HG03354 (cell line): ENCODE results near the gene FAM184A.
"Not testable (repeated sequence)": the region's sequence is repeated elsewhere in the genome, so short reads cannot be mapped to it uniquely, and the experiment has no call there.

Experiments used
- ATAC-seq: cut with Tn5 transposase; IDR thresholded peaks from one replicate; pipeline ENCODE4 v1.9.1; 2021; ENCODE audit warnings: mild to moderate bottlenecking; ENCODE audit not compliant: unreplicated experiment, poor library complexity, severe bottlenecking

FAM184A gene, protein sequence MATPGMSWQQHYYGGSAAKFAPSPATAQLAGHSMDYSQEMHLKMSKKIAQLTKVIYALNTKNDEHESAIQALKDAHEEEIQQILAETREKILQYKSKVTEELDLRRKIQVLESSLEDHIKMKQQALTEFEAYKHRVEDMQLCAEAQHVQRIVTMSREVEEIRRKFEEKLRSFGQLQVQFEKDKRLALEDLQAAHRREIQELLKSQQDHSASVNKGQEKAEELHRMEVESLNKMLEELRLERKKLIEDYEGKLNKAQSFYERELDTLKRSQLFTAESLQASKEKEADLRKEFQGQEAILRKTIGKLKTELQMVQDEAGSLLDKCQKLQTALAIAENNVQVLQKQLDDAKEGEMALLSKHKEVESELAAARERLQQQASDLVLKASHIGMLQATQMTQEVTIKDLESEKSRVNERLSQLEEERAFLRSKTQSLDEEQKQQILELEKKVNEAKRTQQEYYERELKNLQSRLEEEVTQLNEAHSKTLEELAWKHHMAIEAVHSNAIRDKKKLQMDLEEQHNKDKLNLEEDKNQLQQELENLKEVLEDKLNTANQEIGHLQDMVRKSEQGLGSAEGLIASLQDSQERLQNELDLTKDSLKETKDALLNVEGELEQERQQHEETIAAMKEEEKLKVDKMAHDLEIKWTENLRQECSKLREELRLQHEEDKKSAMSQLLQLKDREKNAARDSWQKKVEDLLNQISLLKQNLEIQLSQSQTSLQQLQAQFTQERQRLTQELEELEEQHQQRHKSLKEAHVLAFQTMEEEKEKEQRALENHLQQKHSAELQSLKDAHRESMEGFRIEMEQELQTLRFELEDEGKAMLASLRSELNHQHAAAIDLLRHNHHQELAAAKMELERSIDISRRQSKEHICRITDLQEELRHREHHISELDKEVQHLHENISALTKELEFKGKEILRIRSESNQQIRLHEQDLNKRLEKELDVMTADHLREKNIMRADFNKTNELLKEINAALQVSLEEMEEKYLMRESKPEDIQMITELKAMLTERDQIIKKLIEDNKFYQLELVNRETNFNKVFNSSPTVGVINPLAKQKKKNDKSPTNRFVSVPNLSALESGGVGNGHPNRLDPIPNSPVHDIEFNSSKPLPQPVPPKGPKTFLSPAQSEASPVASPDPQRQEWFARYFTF

GRCh38 chr6:119078376-119079282, at the start of gene FAM184A:
FAM184A (minus strand) TSS chr6:119078664; CDS start chr6:119078299, 365 bp downstream.
- ATAC-seq = peak; percentile 63

- no peak for ATAC-seq
These were observed 49.2 kb upstream of the FAM184A start for GRCh38 chr6:119127627-119128026.

DNA sequence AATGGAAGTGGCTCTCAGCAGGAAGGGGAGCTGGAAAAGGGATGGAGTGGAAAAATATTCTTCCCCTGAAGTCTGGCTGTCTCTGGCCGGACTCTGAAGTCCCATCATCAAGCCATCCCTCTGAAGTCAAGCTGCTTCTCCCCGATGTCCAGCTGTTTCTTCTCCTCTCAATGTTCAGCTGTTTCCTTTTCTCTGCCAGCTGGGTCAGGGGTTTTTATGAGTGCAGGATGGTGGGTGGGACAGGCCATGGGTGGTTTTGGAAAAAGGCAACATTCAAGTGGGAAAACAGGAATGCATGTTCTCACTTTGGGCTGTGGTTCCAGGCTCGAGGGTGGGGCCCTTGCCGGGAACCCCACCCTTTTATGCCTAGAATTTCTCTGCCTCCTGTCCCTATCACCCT, 48.4 kb upstream of the FAM184A start:
- no peak for ATAC-seq

- no peak for ATAC-seq
These were observed 47.7 kb upstream of the FAM184A start for GRCh38 chr6:119126140-119126539.

- ATAC-seq = no peak
These were observed 47.1 kb upstream of the FAM184A start for GRCh38 chr6:119125576-119125975.

DNA sequence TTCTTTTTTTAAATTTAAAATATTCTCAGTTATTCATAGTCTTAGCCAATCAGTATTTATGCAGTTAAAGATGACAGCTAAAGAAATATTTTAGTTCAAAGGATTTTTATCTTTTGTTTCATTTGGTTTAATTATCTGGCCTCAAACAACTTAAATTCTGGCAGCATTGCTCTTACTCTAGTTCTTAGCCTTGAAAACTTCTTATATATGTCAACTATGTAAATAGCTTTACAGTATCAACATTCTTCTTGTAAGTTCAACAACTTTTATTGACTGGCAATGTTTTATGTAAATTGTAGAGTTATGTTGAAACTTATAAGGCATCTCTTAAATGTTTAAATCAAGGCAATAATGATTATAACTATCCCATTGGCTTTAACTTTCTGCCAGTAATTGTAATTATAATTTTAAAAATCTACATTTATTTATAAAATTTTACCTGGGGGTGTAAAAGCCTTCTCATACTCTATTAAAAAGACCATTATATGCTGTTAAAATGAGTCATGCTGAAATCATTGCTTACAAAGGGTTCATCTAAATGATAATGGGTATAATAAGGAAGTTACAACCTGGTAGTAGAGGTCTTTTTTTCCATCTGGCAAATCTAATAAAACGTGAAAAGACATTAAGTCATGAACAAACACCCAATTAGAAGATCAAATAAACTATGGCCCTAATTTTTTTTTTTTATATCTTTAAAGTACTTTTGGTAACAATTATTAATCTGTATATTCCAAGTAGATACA, 45.8 kb upstream of the FAM184A start:
- no peak for ATAC-seq

DNA sequence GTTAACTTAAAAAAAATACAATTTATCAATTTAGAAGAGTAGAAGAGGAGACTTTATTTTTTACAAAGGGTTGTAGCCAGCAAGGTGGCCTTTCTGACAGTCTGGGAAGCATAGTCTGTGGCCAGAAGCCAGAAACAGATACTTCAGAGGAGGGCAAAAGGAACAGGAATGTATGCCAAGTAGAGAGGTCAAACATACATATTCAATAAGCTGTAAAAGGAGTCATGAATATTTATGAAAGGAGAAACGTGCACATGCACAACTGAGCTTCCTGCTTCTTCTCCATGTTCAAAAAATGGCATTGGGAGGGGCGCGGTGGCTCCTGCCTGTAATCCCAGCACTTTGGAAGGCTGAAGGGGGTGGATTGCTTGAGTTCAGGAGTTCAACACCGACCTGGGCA, 43.9 kb upstream of the FAM184A start:
- no peak for ATAC-seq

DNA sequence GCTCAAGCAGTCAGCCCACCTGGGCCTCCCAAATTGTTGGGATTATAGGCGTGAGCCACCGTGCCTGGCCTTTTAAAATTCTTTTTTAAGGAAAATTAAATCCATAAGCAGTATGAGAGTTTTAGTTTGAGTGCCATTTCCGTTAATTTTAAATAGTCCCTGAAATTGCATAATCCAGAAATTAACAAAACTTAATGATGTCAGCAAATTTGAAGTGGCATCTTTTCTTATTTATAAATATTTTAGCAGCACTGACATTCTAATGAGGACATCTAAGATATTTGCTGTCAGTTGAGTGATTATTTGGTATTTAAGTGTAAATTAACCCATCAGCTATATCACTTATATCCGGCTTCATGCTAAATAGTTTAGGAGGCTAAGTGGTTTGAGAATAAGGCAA, 42.9 kb upstream of the FAM184A start:
- ATAC-seq = no peak

GRCh38 chr6:119119989-119120388, 41.5 kb upstream of the FAM184A start:
- no peak for ATAC-seq

- ATAC-seq = not testable (repeated sequence)
These were observed 40.6 kb upstream of the FAM184A start for GRCh38 chr6:119119062-119119461.

DNA sequence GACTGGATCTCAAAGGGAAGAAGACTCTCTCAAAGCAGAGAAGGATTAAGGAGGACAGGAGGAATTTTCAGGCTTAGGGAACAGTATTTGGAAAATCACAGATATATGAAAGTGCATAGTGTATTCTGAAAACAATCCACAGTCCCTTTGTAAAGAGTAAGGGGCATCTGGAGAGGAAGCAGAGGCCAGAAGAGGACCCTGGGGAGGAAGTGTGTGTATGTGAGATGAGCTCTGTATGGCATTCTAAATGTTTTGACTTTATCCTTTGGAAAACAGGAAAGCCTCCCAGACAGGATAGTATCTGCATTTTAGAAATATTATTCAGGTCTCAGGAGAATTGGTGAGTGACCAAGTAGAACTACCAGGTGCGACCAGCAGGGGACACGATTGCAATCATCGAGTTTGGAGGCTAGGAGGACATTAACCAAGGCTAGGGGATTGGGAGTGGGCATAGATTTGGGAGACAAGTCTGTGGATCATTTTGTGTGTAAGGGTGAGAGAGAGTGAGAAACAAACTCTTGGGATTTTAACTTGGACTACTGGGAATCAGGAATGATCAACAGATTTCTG, 38.3 kb upstream of the FAM184A start:
- peak; percentile 47 for ATAC-seq

DNA sequence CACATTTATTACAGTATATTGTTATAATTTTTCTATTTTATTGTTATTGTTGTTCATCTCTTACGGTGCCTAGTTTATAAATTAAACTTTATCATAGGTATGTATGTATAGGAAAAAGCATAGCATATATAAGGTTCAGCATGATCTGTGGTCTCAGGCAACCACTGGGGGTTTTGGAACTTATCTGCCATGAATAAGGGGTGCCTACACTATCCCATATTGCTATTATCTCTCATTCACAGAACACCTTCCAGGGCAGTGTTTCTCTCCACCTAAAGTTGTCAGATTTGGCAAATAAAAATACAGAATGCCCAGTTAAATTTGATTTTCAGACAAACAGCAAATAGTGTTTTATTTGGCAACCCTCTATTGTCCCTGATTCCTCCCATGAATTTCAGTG, 35.5 kb upstream of the FAM184A start:
- no peak for ATAC-seq

GRCh38 chr6:119112812-119113530, 34.5 kb upstream of the FAM184A start:
- no peak for ATAC-seq

DNA sequence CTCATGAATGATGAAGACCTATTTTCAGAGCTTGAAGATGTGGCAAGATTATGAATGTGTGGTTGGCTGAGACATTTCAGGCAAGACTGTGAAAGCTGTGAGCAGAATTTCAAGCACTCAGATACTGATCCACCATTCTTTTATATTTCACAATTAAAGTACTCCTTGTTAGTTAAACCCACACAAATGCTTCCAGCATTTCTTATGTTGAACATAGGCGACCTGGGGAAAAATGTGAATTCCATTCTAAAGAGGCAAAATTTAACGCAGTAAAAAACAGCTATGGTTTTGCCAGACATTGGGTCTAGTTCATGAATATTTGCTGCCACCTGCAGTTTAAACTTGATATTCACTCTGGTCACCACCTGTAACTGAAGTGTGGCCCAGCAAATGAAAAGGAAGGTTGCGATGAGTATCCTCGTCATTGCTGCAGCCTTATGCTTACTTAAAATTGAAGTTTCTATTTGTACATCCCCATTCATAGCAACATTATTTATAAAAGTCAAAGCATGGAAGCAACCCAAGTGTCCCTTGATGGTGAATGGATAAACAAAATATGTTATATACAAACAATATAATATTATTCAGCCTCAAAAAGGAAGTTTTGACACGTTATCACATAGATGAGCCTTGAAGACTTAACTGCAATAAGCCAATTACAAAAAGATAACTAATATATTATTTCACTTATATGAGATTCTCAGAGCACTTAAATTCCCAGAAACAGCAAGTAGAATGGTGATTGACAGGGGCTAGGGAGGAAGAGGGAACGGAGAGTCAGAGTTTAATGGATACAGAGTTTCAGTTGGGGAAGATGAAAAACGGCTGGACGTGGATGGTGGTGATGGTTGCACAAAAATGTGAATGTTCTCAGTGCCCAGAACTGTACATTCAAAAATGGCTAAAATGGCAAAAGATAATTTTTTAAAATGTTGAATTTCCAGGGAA, 32.4 kb upstream of the FAM184A start:
- peak; percentile 89 for ATAC-seq

DNA sequence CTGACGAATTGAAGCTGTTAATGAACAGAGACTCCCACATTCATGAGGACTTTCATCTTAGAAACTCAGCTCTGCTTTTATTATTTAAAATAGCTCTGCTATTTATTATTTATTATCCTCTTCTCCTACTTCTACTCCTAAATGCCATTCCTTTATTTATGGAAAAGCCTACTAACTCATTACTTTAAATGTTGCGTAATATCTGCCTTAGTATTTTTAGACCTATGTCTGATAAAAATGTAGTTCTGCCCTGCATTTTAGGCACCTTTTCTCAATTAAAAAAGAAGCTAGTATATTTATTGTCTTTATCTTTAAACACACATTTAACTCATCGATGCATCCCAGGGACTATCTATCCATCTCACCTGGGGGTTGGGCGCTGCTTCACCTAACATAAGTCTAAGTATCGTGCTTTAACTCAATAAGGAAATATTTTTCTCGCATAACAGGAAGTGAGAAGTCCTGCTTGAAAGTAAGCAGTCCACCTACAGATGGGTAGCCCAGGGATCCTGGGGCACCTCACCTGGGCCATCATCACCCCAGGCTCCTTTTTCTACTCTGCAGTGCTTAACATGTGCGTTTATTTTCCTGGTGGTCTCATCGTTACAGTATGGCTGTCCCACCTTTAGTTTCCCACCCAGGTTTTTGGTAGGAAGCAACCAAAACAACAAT, 31.3 kb upstream of the FAM184A start:
- no peak for ATAC-seq

GRCh38 chr6:119108076-119108475, 29.6 kb upstream of the FAM184A start:
- ATAC-seq = no peak
